Endothelial cell of umbilical vein (primary cell): ENCODE measurements around the gene GID4.

ENCODE experiments used
- CTCF ChIP-seq, 2 donors: IDR thresholded peaks; 1 replicate in 1 of 2; 2 replicates in 1 of 2; pipeline ENCODE4 v1.5.1; 2011; ENCODE audit warnings: low read length in 2 of 2, mild to moderate bottlenecking in 2 of 2, moderate library complexity in 2 of 2, control low read depth in 1 of 2, inconsistent platforms in 1 of 2, low read depth in 1 of 2; ENCODE audit not compliant: insufficient read depth in 1 of 2; ENCODE audit errors: extremely low read depth in 1 of 2
- FOS ChIP-seq: IDR thresholded peaks from 2 replicates; pipeline ENCODE4 v1.6.1; 2011; ENCODE audit warnings: mild to moderate bottlenecking, low read length, moderate library complexity, borderline replicate concordance; ENCODE audit not compliant: insufficient read depth
- POLR2A ChIP-seq: IDR thresholded peaks from 2 replicates; pipeline ENCODE4 v1.6.1; 2012; ENCODE audit warnings: low read depth, mild to moderate bottlenecking, control low read depth, low read length

GRCh38 chr17:18100616-18101015 is 61.4 kb downstream of the GID4 start:
- TF ChIP-seq FOS (no peak), CTCF (IDR thresholded peaks at IDR 0.05; ENCODE audit: extremely low read depth in 1 of 2, insufficient read depth in 1 of 2, low read depth in 1 of 2, low read length in 2 of 2) (no peak), POLR2A (no peak)
